ENCODE results near the gene C4orf17. TPM values are rescaled to one million over a fixed set of nuclear protein-coding genes. Genes with fewer than 3 reads are reported as not detected.

Gene C4orf17
- polyA plus RNA-seq, 1 donor from 2014 or later = not detected

- no peak within 1 kb of the TSS for H3K4me3 ChIP-seq (ENCODE audit: low read length)
- H3K9me2 ChIP-seq (ENCODE audit: insufficient read depth, low read length) = no peaks in the 10 kb centered on the region
- no peak within 1 kb of the TSS for H2AFZ ChIP-seq (ENCODE audit: low read depth, low read length)
- no peaks in the 10 kb centered on the region for H3K27me3 ChIP-seq (ENCODE audit: insufficient read depth, low read depth, low read length)
- no peaks in the 10 kb centered on the region for H3K79me2 ChIP-seq (replicated peaks; ENCODE audit: insufficient read depth, low read length)
- H3K27ac ChIP-seq (ENCODE audit: low read length) = no peak within 1 kb of the TSS
- no peak within 1 kb of the TSS for H3K9ac ChIP-seq (ENCODE audit: low read length)
- H3K4me2 ChIP-seq (ENCODE audit: low read length) = no peak within 1 kb of the TSS
- no peaks in the 10 kb centered on the region for H3K9me3 ChIP-seq (ENCODE audit: low read length)
- H3F3A ChIP-seq (ENCODE audit: insufficient read depth, low read length, poor library complexity, severe bottlenecking) = no peaks in the 10 kb centered on the region
- no peaks in the 10 kb centered on the region for H4K20me1 ChIP-seq (ENCODE audit: insufficient read depth)
- no peaks in the 10 kb centered on the region for H3K36me3 ChIP-seq (ENCODE audit: insufficient read depth, low read length)
- TF ChIP-seq EP300 (conservative IDR thresholded peaks at IDR 0.05; ENCODE audit: poor library complexity, severe bottlenecking) (no peak), RAD21 (conservative IDR thresholded peaks at IDR 0.05) (no peak), EZH2 (IDR thresholded peaks at IDR 0.05; ENCODE audit: borderline replicate concordance, insufficient read depth, low read length, poor library complexity, severe bottlenecking) (no peak), TAF1 (IDR thresholded peaks at IDR 0.05; ENCODE audit: low read depth) (no peak), CTCF (IDR thresholded peaks at IDR 0.05; ENCODE audit: poor library complexity, severe bottlenecking) (no peak), POLR2AphosphoS5 (IDR thresholded peaks at IDR 0.05) (no peak), MXI1 (conservative IDR thresholded peaks at IDR 0.05; ENCODE audit: poor library complexity, severe bottlenecking) (no peak), SMC3 (conservative IDR thresholded peaks at IDR 0.05; ENCODE audit: poor library complexity) (no peak)
- TF ChIP-seq, protein P1, sequence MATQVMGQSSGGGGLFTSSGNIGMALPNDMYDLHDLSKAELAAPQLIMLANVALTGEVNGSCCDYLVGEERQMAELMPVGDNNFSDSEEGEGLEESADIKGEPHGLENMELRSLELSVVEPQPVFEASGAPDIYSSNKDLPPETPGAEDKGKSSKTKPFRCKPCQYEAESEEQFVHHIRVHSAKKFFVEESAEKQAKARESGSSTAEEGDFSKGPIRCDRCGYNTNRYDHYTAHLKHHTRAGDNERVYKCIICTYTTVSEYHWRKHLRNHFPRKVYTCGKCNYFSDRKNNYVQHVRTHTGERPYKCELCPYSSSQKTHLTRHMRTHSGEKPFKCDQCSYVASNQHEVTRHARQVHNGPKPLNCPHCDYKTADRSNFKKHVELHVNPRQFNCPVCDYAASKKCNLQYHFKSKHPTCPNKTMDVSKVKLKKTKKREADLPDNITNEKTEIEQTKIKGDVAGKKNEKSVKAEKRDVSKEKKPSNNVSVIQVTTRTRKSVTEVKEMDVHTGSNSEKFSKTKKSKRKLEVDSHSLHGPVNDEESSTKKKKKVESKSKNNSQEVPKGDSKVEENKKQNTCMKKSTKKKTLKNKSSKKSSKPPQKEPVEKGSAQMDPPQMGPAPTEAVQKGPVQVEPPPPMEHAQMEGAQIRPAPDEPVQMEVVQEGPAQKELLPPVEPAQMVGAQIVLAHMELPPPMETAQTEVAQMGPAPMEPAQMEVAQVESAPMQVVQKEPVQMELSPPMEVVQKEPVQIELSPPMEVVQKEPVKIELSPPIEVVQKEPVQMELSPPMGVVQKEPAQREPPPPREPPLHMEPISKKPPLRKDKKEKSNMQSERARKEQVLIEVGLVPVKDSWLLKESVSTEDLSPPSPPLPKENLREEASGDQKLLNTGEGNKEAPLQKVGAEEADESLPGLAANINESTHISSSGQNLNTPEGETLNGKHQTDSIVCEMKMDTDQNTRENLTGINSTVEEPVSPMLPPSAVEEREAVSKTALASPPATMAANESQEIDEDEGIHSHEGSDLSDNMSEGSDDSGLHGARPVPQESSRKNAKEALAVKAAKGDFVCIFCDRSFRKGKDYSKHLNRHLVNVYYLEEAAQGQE (IDR thresholded peaks at IDR 0.05; ENCODE audit: borderline replicate concordance) = no peak
Measured at GRCh38 chr4:99574530-99575324, 63.9 kb downstream of the C4orf17 start, which contains the start of gene MTTP. Gene MTTP (plus strand): TSS chr4:99574824. CDS start chr4:99574910, 86 bp downstream.

DNA sequence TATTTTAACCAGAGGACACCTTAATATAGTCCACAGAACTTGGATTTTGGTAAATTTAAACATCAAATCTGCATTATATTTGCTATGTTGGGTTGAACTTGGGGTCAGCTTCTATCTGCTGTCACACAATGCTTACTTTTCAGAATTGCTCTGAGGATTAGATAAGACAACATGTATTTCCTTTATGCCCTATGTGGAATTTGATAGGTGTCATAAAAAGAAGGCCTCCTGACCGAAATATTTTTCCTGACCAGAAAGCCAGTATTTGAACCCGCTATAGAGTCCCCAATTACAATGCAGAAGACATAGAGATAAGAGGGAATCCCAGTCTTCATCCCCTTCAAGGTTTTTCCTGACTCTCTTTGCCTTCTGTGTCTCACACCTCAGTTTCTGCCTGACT is 67.9 kb downstream of the C4orf17 start:
- no peaks in the 10 kb centered on the region for H3K79me2 ChIP-seq (replicated peaks; ENCODE audit: insufficient read depth, low read length)
- TF ChIP-seq EP300 (conservative IDR thresholded peaks at IDR 0.05; ENCODE audit: poor library complexity, severe bottlenecking) (no peak), POLR2AphosphoS5 (IDR thresholded peaks at IDR 0.05) (no peak), MXI1 (conservative IDR thresholded peaks at IDR 0.05; ENCODE audit: poor library complexity, severe bottlenecking) (no peak)
- H4K20me1 ChIP-seq (ENCODE audit: insufficient read depth) = no peaks in the 10 kb centered on the region
- no peaks in the 10 kb centered on the region for H3F3A ChIP-seq (ENCODE audit: insufficient read depth, low read length, poor library complexity, severe bottlenecking)
- H3K27ac ChIP-seq (ENCODE audit: low read length) = no peak overlapping the region
- H3K9me2 ChIP-seq (ENCODE audit: insufficient read depth, low read length) = no peaks in the 10 kb centered on the region
- H3K27me3 ChIP-seq (ENCODE audit: insufficient read depth, low read depth, low read length) = no peaks in the 10 kb centered on the region
- no peaks in the 10 kb centered on the region for H3K9me3 ChIP-seq (ENCODE audit: low read length)
- no peak overlapping the region for H3K4me2 ChIP-seq (ENCODE audit: low read length)
- H3K36me3 ChIP-seq (ENCODE audit: insufficient read depth, low read length) = no peaks in the 10 kb centered on the region
- H3K4me3 ChIP-seq (ENCODE audit: low read length) = no peak overlapping the region
- H2AFZ ChIP-seq (ENCODE audit: low read depth, low read length) = no peak overlapping the region
- H3K9ac ChIP-seq (ENCODE audit: low read length) = no peak overlapping the region
